ENCODE data around the gene CNTN1. TPM values are rescaled to one million over a fixed set of nuclear protein-coding genes. Genes with fewer than 3 reads are reported as not detected.

The CNTN1 gene
- total RNA-seq = 2.4 and 2.7 TPM in 2 replicates

DNA sequence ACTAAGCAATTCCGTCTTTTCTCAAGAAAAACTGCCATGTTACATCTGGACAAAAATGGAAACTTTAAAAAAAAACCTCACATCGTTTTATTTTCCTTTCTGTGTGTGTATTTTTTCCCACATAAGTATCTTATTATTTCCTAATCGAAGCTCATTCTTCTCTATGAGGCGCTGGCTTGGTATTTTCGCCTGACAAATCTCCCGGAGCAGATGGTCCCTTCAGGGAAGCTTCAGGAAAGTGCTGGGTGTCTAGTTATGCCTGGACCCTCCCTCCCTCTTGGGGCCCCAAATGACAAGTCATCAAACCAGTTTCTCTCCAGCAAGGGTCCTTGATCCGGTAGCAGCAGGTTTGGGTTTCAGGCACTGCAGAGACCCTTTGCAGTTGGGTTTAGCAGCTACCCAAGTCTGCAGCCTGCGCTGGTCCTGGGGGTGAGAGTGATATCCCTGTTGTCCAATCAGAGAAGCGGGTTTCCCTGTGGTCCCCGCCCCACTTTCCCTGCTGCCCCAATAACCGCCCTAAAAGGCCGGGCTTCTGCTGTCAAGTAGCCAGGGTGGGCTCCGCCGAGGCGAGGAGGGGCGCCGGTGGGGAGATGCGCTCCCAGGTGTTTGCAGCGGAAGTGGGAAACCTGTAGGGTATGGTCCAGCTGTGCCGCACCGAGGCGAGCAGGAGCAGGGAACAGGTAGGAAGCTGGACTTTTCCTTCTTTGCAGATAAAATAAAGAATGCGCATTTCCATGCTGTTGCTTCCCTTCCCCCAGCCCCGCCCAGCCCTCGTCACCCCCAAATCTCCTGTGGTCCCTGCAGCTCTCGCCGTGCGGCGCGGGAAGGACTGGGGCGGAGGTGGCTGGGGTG, at the start of gene CNTN1:
Gene CNTN1 (plus strand): TSS at position 527 of the 852 bp plus-strand sequence.

All from mesangial cell (primary cell).